HUES6 (cell line): Measurements from ENCODE around the gene DRAP1.
A peak's percentile ranks its signal among the peaks of the same experiment; 100 is the strongest.
"Not testable (repeated sequence)": the region's sequence is repeated elsewhere in the genome, so short reads cannot be mapped to it uniquely, and the experiment has no call there.

Experiments used
- H3K27ac ChIP-seq: 2 replicates; pipeline ENCODE4 v1.7.0; 2013; ENCODE audit warnings: low read depth, mild to moderate bottlenecking, low read length, inconsistent platforms
- H3K27me3 ChIP-seq: 2 replicates; pipeline ENCODE4 v1.6.1; 2013; ENCODE audit warnings: low read length; ENCODE audit not compliant: control insufficient read depth, insufficient read depth
- H3K36me3 ChIP-seq: 2 replicates; pipeline ENCODE4 v1.6.1; 2013; ENCODE audit warnings: low read length; ENCODE audit not compliant: control insufficient read depth, insufficient read depth
- H3K4me1 ChIP-seq: 2 replicates; pipeline ENCODE4 v1.6.1; 2013; ENCODE audit warnings: low read length; ENCODE audit not compliant: control insufficient read depth, insufficient read depth
- H3K4me3 ChIP-seq: 2 replicates; pipeline ENCODE4 v1.5.1; 2013; ENCODE audit warnings: low read depth, low read length
- H3K9ac ChIP-seq: one replicate; pipeline ENCODE4 v1.6.1; 2013; ENCODE audit warnings: mild to moderate bottlenecking, low read length
- H3K9me3 ChIP-seq: 2 replicates; pipeline ENCODE4 v1.6.1; 2013; ENCODE audit warnings: low read depth, low read length; ENCODE audit not compliant: control insufficient read depth, insufficient read depth

Gene DRAP1

GRCh38 chr11:65888163-65888814 is 30.9 kb upstream of the DRAP1 start, which contains the start of gene FIBP:
Gene FIBP (minus strand): TSS chr11:65888471. CDS start chr11:65888418, 53 bp downstream.
- Histone ChIP-seq H3K9ac (peak within 1 kb of the TSS; percentile 63), H3K4me1 (peaks cover 22% of the 10 kb centered on the region), H3K4me3 (peak within 1 kb of the TSS; percentile 94), H3K36me3 (peaks cover 36% of the 10 kb centered on the region), H3K27ac (peak within 1 kb of the TSS; percentile 26; the same call in 1 of the 2 replicates), H3K27me3 (peaks cover 14% of the 10 kb centered on the region), H3K9me3 (no peaks in the 10 kb centered on the region)

DNA sequence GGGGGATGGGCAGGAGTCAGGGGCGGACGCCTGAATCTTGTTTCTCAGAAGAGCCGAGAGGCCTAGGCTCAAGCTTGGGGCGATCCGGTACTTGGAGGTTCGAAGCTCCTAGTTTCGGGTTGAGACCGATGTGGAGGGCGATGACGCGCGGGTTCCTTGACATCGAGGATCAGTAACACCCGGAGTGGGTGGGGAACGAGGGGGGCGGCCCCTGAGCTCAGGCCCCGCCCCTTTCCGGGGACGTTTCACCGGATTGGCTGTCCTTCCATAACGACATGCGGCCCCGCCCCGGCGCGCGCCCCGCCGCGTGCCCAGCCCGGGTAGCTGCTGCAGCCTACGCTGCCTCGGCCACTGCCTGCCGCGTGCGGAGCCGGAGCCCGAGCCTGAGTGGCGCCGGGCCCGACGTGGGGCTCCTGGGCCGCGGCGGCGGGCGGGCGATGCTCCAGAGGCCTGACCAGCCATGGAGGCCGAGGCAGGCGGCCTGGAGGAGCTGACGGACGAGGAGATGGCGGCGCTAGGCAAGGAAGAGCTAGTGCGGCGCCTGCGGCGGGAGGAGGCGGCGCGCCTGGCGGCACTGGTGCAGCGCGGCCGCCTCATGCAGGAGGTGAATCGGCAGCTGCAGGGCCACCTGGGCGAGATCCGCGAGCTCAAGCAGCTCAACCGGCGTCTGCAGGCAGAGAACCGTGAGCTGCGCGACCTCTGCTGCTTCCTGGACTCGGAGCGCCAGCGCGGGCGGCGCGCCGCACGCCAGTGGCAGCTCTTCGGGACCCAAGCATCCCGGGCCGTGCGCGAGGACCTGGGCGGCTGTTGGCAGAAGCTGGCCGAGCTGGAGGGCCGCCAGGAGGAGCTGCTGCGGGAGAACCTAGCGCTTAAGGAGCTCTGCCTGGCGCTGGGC is 28.7 kb upstream of the DRAP1 start, which contains the start of gene CCDC85B:
Gene CCDC85B, plus strand, starts transcription at position 350 of the 895 bp plus-strand sequence. Its CDS starts 111 bp downstream, at position 461.
- Histone ChIP-seq H3K4me1 (peaks cover 32% of the 10 kb centered on the region), H3K36me3 (peaks cover 19% of the 10 kb centered on the region)

GRCh38 chr11:65891219-65892136 is 27.7 kb upstream of the DRAP1 start:
- peak overlapping the region; percentile 73; the same call in 1 of the 2 replicates for H3K27ac ChIP-seq
- peaks cover 19% of the 10 kb centered on the region for H3K36me3 ChIP-seq
- peak overlapping the region; percentile 94 for H3K4me3 ChIP-seq
- H3K4me1 ChIP-seq, result peaks cover 32% of the 10 kb centered on the region
- no peaks in the 10 kb centered on the region for H3K9me3 ChIP-seq
- peaks cover 14% of the 10 kb centered on the region for H3K27me3 ChIP-seq
- peak overlapping the region; percentile 86 for H3K9ac ChIP-seq

More for the DNA sequence above, 28.7 kb upstream of the DRAP1 start, which contains the start of gene CCDC85B:
- Histone ChIP-seq H3K4me3 (peak within 1 kb of the TSS; percentile 94), H3K9me3 (no peaks in the 10 kb centered on the region), H3K9ac (peak within 1 kb of the TSS; percentile 86), H3K27me3 (peaks cover 14% of the 10 kb centered on the region), H3K27ac (peak within 1 kb of the TSS; percentile 73; the same call in 1 of the 2 replicates)

- H3K9me3 ChIP-seq, H3K27ac ChIP-seq: not testable (repeated sequence)
- H3K36me3 ChIP-seq, result peaks cover 19% of the 10 kb centered on the region
- peaks cover 14% of the 10 kb centered on the region for H3K27me3 ChIP-seq
- H3K4me1 ChIP-seq, result peaks cover 32% of the 10 kb centered on the region
- peak overlapping the region; percentile 94 for H3K4me3 ChIP-seq
- H3K9ac ChIP-seq, result peak overlapping the region; percentile 86
Observed at GRCh38 chr11:65892137-65892540, 27.1 kb upstream of the DRAP1 start.

- H3K27me3 ChIP-seq, result peaks cover 14% of the 10 kb centered on the region
- H3K9me3 ChIP-seq, result no peaks in the 10 kb centered on the region
- H3K4me3 ChIP-seq, result no peak overlapping the region
- peaks cover 18% of the 10 kb centered on the region for H3K36me3 ChIP-seq
- peaks cover 27% of the 10 kb centered on the region for H3K4me1 ChIP-seq
- H3K27ac ChIP-seq, result no peak overlapping the region
- H3K9ac ChIP-seq, result no peak overlapping the region
Observed at GRCh38 chr11:65892661-65893317, 26.4 kb upstream of the DRAP1 start.

- H3K36me3 ChIP-seq, result peaks cover 18% of the 10 kb centered on the region
- no peak overlapping the region for H3K9ac ChIP-seq
- H3K27me3 ChIP-seq, result peaks cover 21% of the 10 kb centered on the region
- H3K4me1 ChIP-seq, result peaks cover 28% of the 10 kb centered on the region
- H3K9me3 ChIP-seq, result no peaks in the 10 kb centered on the region
- no peak overlapping the region for H3K4me3 ChIP-seq
- H3K27ac ChIP-seq, result no peak overlapping the region
Observed at GRCh38 chr11:65894034-65894591, 25.1 kb upstream of the DRAP1 start.

GRCh38 chr11:65895482-65895981 is 23.7 kb upstream of the DRAP1 start:
- Histone ChIP-seq H3K9me3 (no peaks in the 10 kb centered on the region), H3K9ac (no peak overlapping the region), H3K36me3 (peaks cover 18% of the 10 kb centered on the region), H3K27me3 (peaks cover 18% of the 10 kb centered on the region), H3K4me1 (peaks cover 19% of the 10 kb centered on the region), H3K4me3 (no peak overlapping the region), H3K27ac (no peak overlapping the region)

GRCh38 chr11:65896034-65896999 is 22.9 kb upstream of the DRAP1 start:
- Histone ChIP-seq H3K36me3 (peaks cover 18% of the 10 kb centered on the region), H3K27me3 (peaks cover 26% of the 10 kb centered on the region), H3K4me3 (no peak overlapping the region), H3K9me3 (no peaks in the 10 kb centered on the region), H3K9ac (no peak overlapping the region), H3K4me1 (peaks cover 19% of the 10 kb centered on the region), H3K27ac (no peak overlapping the region)

- Histone ChIP-seq H3K4me1 (peaks cover 15% of the 10 kb centered on the region), H3K4me3 (no peak overlapping the region), H3K36me3 (peaks cover 18% of the 10 kb centered on the region), H3K9me3 (no peaks in the 10 kb centered on the region), H3K27me3 (peaks cover 33% of the 10 kb centered on the region), H3K27ac (no peak overlapping the region), H3K9ac (no peak overlapping the region)
Observed at GRCh38 chr11:65897020-65897471, 22.2 kb upstream of the DRAP1 start.
